Measurements from ENCODE around the gene C21orf58. TPM values are rescaled to one million over a fixed set of nuclear protein-coding genes. Genes with fewer than 3 reads are reported as not detected.

C21orf58 gene
- total RNA-seq, 1 experiment from 2014 or later = 16.4 TPM

GRCh38 chr21:46354046-46354445, 30.4 kb upstream of the C21orf58 start:
- no peak for DNase-seq (ENCODE audit: low read depth)

DNA sequence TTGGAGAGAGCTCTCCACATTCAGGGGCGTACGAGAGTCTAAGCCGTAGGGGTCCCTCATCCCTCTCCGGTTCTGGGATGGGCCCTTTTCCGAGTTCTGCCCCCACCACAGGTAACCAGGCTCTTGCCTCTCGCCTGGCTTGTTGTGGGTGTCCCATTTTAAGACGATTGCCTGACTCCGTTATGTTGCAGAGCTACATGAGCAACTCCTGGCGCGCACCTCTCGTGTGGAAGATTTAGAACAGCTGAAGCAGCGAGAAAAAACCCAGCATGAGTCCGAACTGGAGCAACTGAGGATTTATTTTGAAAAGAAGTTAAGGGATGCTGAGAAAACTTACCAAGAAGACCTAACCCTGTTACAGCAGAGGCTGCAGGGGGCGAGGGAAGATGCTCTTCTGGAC, 29.2 kb upstream of the C21orf58 start:
- no peak for DNase-seq (ENCODE audit: low read depth)

- no peak for DNase-seq (ENCODE audit: low read depth)
Observed at GRCh38 chr21:46352164-46352515, 28.5 kb upstream of the C21orf58 start.

DNA sequence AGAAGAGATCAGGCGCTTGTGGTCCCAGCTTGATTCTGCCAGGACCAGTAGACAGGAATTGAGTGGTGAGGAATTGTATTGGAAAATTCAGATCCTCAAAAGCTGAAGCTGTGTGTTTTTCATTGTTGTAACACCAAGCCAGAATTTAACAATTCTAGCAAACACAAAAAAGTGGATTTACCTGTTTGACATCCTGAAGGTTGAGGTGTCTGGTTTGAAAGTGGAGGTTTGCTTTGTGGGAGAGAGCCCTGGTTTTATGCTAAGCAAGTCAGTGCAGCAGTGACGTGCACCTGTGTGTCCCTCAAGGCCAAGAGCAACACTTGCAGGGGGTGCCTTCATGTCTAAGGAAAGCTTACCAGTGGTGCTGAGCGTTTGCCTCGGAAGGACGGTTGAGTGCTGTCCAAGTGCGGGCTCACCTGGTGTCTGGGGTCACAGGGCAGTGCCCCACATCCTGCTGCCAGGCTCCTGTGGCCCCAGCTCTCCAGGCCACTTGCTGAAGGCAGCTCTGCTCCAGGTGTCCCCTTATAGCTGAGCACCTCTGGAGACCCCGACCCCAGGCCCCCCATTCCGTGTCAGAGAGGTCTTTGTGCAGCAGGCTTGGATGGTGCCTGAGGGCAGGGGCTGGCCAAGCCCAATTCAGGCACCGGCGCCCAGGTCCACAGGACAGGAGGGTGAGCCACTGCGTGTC, 27.9 kb upstream of the C21orf58 start:
- DNase-seq (ENCODE audit: low read depth) = no peak

DNA sequence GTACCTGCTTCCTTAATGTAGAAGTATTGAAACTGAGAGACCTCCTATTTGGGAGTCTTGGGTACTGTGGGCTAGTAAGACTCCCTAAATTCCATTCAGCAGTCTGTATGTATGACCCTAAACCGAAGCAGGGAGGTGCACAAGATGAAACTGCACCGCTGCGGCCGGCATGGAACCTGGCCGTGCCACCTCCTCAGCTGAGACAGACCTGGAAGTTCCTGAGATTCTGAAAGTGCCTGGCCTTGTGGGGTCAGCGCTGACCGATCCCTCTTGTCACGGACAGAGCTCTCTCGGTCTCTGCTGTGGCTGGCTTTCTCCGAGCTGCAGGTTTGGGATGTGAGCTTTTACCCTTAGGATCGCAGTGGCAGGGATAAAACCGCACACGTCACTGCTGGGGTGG, 27.3 kb upstream of the C21orf58 start:
- DNase-seq (ENCODE audit: low read depth) = no peak

GRCh38 chr21:46350571-46350970, 26.9 kb upstream of the C21orf58 start:
- no peak for DNase-seq (ENCODE audit: low read depth)

DNA sequence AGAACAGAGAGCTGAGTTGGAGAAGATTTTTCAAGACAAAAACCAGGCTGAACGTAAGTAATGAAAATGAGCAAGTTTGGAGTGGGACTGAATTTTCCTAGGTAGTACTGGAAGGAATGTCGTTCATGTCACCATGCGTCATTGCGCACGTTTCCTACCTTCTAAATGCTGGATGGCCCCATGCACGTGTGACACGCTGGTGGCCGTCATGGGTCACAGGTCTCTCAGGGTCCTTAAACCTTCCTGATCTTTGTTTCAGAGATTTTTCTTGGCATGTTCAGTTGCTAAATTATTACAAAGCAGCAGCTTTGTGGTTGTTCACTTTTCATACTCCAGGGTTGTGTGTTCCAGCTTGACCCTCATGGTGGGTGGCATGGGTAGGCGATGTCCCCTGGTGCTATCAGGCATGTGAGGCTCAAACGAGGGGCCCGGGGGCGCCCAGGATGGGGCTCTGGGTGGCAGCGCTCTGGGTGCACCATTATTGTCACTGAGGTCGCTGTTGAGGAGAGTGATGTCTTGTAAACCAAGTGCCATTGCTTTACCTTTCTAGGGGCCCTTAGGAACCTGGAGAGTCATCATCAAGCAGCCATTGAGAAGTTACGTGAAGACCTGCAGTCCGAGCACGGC, 25.6 kb upstream of the C21orf58 start:
- DNase-seq (ENCODE audit: low read depth) = no peak

GRCh38 chr21:46347791-46348381, 24.2 kb upstream of the C21orf58 start:
- DNase-seq (ENCODE audit: low read depth) = peak; percentile 10

- no peak for DNase-seq (ENCODE audit: low read depth)
Observed at GRCh38 chr21:46347203-46347550, 23.5 kb upstream of the C21orf58 start.

- DNase-seq (ENCODE audit: low read depth) = no peak
Observed at GRCh38 chr21:46346296-46347202, 22.9 kb upstream of the C21orf58 start.

DNA sequence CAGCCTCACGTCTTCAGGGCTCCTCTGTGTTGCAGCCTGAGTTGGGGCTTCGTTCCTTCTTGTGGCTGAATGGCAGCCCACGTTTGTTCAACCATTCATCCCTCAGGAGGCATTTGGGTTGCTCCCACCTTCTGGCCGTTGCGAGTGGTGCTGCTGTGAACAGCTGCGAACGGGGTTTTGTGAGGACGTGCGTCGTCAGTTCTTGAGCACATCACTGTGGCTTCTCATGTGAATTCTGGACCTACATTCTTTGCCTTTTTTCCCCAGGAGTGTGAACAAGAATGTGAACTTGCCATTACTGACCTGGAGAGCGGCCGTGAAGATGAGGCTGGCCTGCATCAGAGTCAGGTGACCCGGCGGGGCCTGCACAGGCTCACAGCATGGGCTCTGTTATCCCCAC, 22.2 kb upstream of the C21orf58 start:
- DNase-seq (ENCODE audit: low read depth) = no peak

DNA sequence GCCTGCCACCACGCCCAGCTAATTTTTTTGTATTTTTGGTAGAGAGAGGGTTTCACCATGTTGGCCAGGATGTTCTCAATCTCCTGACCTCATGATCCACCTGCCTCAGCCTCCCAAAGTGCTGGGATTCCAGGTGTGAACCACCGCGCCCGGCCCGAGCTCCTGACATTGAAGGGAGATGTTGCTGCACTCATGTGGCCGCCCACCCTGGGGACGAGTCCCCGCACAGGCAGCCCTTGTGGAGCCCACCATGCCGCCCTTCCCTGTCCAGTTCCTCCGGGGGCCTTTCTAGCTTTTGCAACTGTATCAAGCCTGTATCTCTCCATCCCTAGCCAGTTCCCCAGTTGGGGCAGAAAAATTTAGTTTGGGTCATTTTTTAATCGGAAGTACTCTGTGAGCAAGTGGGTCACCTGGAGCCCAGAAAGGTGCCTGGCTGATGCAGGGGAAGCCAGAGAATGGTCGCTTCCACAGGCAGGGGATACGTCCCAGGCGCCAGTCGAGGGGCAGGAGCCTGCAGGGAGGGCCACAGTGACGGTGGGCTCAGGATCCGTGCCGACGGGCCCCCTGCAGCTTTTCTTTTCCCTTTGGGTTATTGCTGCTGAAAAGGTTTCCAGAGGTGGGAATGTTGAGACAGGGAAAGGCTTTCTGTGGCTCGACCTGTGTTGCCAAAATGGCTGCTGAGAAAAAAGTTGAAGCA, 20.7 kb upstream of the C21orf58 start:
- DNase-seq (ENCODE audit: low read depth) = no peak

DNA sequence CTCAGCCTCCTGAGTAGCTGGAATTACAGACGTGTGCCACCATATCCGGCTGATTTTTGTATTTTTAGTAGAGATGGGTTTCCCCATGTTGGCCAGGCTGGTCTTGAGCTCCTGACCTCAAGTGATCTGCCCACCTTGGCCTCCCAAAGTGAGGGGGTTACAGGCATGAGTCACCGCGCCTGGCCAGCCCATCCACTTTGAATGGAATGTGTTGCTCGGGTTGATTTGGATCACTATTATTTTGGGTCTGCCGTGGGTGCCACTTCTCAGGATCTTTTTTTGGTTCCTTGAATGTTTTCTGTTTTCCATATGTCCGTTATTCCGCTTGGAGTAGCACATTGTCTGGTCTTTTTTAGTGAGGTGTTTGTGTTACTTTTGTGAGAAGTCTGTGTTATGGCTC, 17.3 kb upstream of the C21orf58 start:
- no peak for DNase-seq (ENCODE audit: low read depth)

- DNase-seq (ENCODE audit: low read depth) = no peak
Observed at GRCh38 chr21:46336603-46337002, 12.9 kb upstream of the C21orf58 start.

DNA sequence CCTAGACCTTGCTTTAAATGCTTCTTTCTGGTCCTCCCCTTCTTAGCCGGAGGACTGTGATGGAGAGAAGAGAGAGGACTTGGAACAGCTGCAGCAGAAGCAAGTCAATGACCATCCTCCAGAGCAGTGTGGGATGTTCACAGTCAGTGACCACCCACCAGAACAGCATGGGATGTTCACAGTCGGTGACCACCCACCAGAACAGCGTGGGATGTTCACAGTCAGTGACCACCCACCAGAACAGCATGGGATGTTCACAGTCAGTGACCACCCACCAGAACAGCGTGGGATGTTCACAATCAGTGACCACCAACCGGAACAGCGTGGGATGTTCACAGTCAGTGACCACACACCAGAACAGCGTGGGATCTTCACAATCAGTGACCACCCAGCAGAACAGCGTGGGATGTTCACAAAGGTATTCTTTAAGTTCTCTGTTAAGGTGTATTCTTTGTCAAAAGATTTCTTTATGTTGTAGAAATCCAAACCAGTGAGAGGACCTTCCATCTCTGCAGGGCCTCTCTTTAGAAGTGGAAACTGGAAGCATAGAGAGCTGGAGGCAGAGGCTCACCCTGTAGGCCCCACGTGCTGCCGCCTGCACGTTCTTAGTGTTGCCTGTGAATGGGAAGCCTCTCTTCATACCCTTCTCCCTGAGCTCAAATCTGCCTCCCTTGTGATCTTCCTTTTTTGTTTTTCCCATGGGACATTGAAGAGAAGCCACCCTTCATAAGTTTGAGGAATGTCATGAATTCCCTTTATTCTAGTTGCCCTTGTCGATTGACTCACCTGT, 10.9 kb upstream of the C21orf58 start:
- DNase-seq (ENCODE audit: low read depth) = no peak

DNA sequence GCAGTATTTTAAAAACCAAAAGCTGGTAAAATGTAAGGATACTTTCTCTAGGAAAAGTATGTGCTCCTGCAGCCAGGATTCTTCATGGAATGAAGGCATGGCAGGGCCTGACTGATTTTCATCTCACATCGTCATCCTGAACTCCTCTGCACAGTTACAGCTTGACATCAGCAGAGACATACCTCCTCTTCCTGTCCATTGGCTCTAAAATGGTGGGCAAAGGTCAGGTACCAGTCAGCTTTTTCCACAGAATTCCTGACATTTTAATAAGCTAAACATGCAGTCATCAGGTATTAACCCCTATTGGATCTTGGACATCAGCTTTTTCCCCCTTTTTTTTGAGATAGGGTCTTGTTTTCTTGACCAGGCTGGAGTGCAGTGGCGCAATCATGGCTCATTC, 6.1 kb upstream of the C21orf58 start:
- DNase-seq (ENCODE audit: low read depth) = no peak

- no peak for DNase-seq (ENCODE audit: low read depth)
Observed at GRCh38 chr21:46328151-46328550, 4.5 kb upstream of the C21orf58 start.

- DNase-seq (ENCODE audit: low read depth) = no peak
Observed at GRCh38 chr21:46327711-46328110, 4.0 kb upstream of the C21orf58 start.

DNA sequence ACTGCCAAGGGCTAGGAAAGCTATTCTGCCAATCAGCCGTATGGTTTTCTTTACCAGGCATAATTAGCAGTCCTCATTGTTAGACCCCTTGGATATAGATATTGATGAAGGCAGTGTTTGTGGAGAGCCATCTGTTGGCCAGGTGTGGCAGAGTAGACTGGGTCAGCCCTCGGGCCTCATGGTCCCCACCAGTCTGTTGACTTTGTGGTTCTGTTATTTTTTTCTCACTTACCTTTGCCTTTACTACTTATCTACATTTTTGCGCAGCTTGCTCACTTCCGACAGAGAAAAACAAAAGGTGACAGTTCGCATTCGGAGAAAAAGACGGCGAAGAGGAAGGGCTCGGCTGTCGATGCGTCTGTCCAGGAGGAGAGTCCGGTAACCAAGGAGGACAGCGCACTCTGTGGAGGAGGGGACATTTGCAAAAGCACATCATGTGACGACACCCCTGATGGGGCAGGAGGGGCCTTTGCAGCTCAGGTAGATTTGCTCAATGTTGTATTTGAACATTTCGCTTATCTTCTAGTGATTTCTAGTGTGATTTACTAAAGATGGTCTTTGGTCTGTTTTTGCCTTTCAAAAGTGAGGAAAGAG, 2.5 kb upstream of the C21orf58 start:
- DNase-seq (ENCODE audit: low read depth) = no peak
